SK-N-MC (cell line): ENCODE results near the gene TMEM218.

ENCODE experiments used
- EZH2 ChIP-seq: fragments of 200-600 bp; sonication (generic); IDR thresholded peaks from one replicate; pipeline ENCODE4 v1.6.1; 2017; ENCODE audit warnings: antibody characterized with exemption
- FOXP2 ChIP-seq: optimal IDR thresholded peaks from 2 replicates; pipeline ENCODE3; 2011; ENCODE audit warnings: mild to moderate bottlenecking, moderate library complexity; ENCODE audit not compliant: insufficient read depth; ENCODE audit errors: extremely low read length, control extremely low read depth
- POLR2AphosphoS5 ChIP-seq: IDR thresholded peaks from 2 replicates; pipeline ENCODE4 v1.6.1; 2012; ENCODE audit warnings: mild to moderate bottlenecking, low read depth, low read length, borderline replicate concordance

DNA sequence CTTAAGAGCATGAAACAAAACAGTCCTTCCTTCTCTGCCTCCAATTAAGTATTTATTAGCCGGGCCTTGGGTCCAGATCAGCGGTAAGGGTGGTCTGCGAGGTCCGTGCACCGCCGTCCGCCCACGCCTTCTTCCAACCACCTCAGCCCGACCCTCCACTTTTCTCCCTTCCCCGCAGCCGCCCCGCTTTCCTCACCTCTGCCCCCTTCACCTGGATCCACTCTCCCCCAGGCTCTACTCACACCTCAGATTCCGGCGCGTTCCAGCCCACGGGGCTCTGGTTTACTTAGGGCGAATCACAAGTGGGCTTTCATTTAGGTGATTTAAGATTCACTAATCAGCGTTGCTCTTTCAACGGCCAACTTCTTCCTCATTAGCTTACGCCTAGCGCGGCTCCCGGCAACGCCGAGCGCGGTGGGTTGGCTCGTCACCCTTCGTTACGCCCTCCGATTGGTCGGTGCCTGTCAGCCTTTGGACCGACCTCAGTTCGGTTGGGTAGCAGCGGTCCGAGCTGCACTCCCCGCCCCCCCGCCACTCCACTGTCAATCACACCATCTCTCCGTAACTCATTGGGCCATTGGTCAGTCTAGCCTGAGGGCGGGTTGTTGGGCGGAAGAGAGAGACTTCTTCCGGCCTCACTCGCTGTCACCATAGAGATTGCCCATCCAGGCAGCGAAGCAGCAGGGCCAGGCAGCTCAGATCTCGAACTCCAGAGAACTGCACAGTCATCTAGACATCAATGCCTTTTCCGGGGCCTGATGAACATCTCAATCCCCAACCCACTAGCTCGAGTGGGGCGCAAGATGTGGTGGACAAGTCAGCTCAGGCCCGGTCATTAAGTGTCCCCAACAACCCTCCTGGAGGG lies at the start of gene TMEM218:
- TF ChIP-seq EZH2: no peak
- peak; percentile 53 for TF ChIP-seq POLR2AphosphoS5
- no peak for TF ChIP-seq FOXP2
